GM12801 (cell line): ENCODE data around the gene ABCA2.

ENCODE experiments used
- TF ChIP-seq, protein P1 (sequence below): IDR thresholded peaks from one replicate; pipeline ENCODE4 v1.5.1; 2011; ENCODE audit warnings: control low read depth; ENCODE audit not compliant: insufficient read length; ENCODE audit errors: extremely low read depth

Gene ABCA2

GRCh38 chr9:137031904-137032640, 4.0 kb upstream of the ABCA2 start, which contains the start of gene FUT7:
FUT7 (minus strand) TSS chr9:137032088; CDS start chr9:137031991, 97 bp downstream.
- TF ChIP-seq, protein P1, sequence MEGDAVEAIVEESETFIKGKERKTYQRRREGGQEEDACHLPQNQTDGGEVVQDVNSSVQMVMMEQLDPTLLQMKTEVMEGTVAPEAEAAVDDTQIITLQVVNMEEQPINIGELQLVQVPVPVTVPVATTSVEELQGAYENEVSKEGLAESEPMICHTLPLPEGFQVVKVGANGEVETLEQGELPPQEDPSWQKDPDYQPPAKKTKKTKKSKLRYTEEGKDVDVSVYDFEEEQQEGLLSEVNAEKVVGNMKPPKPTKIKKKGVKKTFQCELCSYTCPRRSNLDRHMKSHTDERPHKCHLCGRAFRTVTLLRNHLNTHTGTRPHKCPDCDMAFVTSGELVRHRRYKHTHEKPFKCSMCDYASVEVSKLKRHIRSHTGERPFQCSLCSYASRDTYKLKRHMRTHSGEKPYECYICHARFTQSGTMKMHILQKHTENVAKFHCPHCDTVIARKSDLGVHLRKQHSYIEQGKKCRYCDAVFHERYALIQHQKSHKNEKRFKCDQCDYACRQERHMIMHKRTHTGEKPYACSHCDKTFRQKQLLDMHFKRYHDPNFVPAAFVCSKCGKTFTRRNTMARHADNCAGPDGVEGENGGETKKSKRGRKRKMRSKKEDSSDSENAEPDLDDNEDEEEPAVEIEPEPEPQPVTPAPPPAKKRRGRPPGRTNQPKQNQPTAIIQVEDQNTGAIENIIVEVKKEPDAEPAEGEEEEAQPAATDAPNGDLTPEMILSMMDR, result no peak

DNA sequence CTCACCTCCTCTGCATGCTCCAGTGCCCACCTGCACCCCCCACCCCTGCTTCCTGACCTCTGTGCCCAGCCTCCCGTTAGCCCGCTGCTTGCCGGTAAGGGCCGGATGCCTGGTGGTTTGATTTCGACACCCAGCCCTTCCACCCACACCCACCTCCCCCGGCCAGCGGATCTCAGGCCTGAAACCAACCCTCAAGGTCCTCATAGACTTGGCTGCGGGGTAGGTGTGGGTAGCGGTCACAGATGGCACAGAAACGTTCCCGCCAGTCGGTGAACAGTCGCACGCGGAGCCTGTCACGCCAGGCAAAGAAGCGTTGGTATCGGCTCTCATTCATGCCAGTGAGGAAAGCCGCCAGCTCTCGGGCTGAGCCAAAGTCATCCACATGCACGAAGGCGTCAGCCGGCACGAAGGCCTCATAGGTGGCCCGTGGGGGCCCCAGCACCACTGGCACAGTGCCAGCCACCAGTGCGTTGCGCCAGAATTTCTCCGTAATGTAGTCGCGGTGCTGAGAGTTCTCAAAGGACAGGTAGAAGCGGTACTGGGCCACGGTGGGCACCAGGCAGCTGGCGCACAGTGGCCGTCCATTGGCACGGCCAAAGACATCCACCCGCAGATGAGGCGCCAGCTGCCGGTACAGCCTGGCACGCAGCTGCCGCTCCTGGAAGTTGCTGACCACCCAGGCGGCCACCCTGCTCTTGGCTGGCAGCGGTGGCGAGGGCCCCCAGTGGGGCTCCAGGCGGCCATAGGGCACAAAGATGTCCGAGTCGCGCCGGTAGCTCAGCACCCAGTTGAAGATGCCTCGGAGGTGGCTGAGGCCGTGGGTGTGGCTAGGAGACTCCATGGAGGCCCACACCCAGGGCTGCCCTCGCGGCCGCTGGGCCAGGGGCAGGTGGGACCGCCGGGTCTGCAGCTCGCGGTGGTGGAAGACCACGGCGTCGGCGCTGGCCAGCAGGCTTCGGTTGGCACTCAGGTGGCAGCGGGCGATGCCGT, 2.8 kb upstream of the ABCA2 start:
- TF ChIP-seq, protein P1, result no peak

- TF ChIP-seq, protein P1, result no peak
Observed at GRCh38 chr9:137030006-137030405, 2.0 kb upstream of the ABCA2 start.

- TF ChIP-seq, protein P1, result peak; percentile 35
Observed at GRCh38 chr9:137029058-137029936, 1.3 kb upstream of the ABCA2 start.

GRCh38 chr9:137028263-137029057, 423 bp upstream of the ABCA2 start:
- TF ChIP-seq, protein P1, result no peak

DNA sequence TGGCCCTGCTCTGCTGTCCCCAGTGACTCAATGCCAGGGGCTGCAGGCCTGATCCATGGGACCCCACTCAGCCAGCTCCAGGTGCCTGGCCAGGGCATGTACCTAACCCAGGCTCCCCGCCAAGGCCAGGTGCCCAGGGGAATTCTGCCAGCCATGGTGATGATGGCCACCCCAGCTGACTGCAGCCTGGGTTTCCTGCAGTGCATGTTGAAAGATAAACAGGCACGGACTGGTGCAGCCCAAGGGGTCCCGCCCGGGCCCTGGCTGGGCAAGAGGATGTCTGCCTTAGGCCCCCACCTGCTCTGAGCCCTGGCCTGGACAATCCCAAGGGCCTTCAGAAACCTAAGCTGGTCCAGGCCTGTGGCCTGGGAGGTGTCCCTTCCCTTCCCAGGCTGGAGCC, 1.2 kb downstream of the ABCA2 start:
- TF ChIP-seq, protein P1, result no peak
